Esophagus squamous epithelium (tissue), 5 donors: ENCODE measurements around the gene ADAMTS3. TPM values are rescaled to one million over a fixed set of nuclear protein-coding genes. Genes with fewer than 3 reads are reported as not detected.
A peak's percentile ranks its signal among the peaks of the same experiment; 100 is the strongest.

Experiments
- DNase-seq: peaks from one replicate; lab custom pipeline; 2025; lab: John Stamatoyannopoulos, UW
- H3K27ac ChIP-seq, 4 donors: fragments of 200-600 bp; sonication (generic); one replicate each; pipeline ENCODE4 v1.5.1; 2016 to 2019; ENCODE audit warnings: mild to moderate bottlenecking in 1 of 4
- H3K27me3 ChIP-seq, 4 donors: fragments of 200-600 bp; sonication (generic); 1 replicate in 3 of 4; 2 replicates in 1 of 4; pipeline versions ENCODE4 v1.5.1 to v1.6.0; 2017 to 2021; ENCODE audit warnings: antibody characterized with exemption in 1 of 4
- H3K36me3 ChIP-seq, 3 donors: fragments of 200-600 bp; sonication (generic); one replicate each; pipeline ENCODE4 v1.5.1; 2016 to 2019
- H3K4me1 ChIP-seq, 3 donors: fragments of 200-600 bp; sonication (generic); one replicate each; pipeline ENCODE4 v1.5.1; 2017 to 2019
- H3K4me3 ChIP-seq, 4 donors: fragments of 200-600 bp; sonication (generic); 1 replicate in 3 of 4; 2 replicates in 1 of 4; pipeline ENCODE4 v1.5.1; 2016 to 2019; ENCODE audit warnings: mild to moderate bottlenecking in 2 of 4, moderate library complexity in 1 of 4
- H3K9me3 ChIP-seq, 3 donors: fragments of 200-600 bp; sonication (generic); one replicate each; pipeline ENCODE4 v1.5.1; 2016 to 2019
- CTCF ChIP-seq, 6 experiments: fragments of 450-650 bp in 4 of 6; fragments of 200-600 bp in 2 of 6; sonication (generic) in 2 of 6; IDR thresholded peaks; one replicate each; pipeline ENCODE4 v1.5.1; 2016 to 2019; ENCODE audit warnings: antibody characterized with exemption in 6 of 6, mild to moderate bottlenecking in 4 of 6, moderate library complexity in 4 of 6
- POLR2A ChIP-seq, 4 donors: fragments of 450-650 bp; IDR thresholded peaks; one replicate each; pipeline ENCODE4 v1.6.1; 2017; ENCODE audit warnings: antibody characterized with exemption in 4 of 4, mild to moderate bottlenecking in 4 of 4, moderate library complexity in 3 of 4
- WGBS, 2 donors: methylation state at CpG; one replicate each; pipeline ENCODE4 v1.1.5; 2018; 5-methylcytosine and 5-hydroxymethylcytosine counted together
- intact Hi-C: fragments of 100-400 bp; cut with DNase I; formaldehyde crosslinking; loops from one replicate; pipeline ENCODE4 v1.15.0; 2022
- total RNA-seq, 4 donors: library from RNA; depleted of rRNA; stranded (reverse); fragments of >200 nt; gene quantifications; one replicate each; pipeline ENCODE4 v1.1.0, GENCODE V29; 2016
- donor health status: DM: yes; HTN: yes; CAD: no.

The ADAMTS3 gene
- total RNA-seq, 4 donors from 2014 or later, result 0.15 to 0.57 (median 0.18) TPM; not detected in 1

- Histone ChIP-seq H3K27ac (no peak overlapping the region), H3K4me3 (no peak overlapping the region), H3K27me3 (no peaks in the 10 kb centered on the region), H3K36me3 (no peaks in the 10 kb centered on the region), H3K9me3 (no peaks in the 10 kb centered on the region), H3K4me1 (no peaks in the 10 kb centered on the region)
- intact Hi-C loops, result no loop called here
- WGBS, 2 donors, result 90 to 92% methylated on average over 6 of the region's 6 CpGs
- TF ChIP-seq POLR2A (IDR thresholded peaks at IDR 0.05), result no peak
- no peak for TF ChIP-seq CTCF (IDR thresholded peaks at IDR 0.05)
- no peak for DNase-seq
These were observed 8.2 kb upstream of the ADAMTS3 start for GRCh38 chr4:72577211-72577610.

- TF ChIP-seq POLR2A (IDR thresholded peaks at IDR 0.05) (no peak), CTCF (IDR thresholded peaks at IDR 0.05) (no peak)
- no peak for DNase-seq
- Histone ChIP-seq H3K27me3 (peaks cover 0 to 19% (median 0%) of the 10 kb centered on the region in 4 donors), H3K36me3 (no peaks in the 10 kb centered on the region), H3K4me3 (no peak overlapping the region), H3K9me3 (no peaks in the 10 kb centered on the region), H3K27ac (no peak overlapping the region), H3K4me1 (peaks cover 0 to 32% (median 7%) of the 10 kb centered on the region in 3 donors)
- intact Hi-C loops, result no loop called here
- WGBS, 2 donors, result 71 to 82% methylated on average over 6 of the region's 6 CpGs
These were observed 2.3 kb upstream of the ADAMTS3 start for GRCh38 chr4:72571337-72571736.

GRCh38 chr4:72569719-72570235, 756 bp upstream of the ADAMTS3 start:
- intact Hi-C loops, result no loop called here
- H3K27ac ChIP-seq, result peak overlapping the region in 3 of 4 donors; percentile 40 to 77 (median 74)
- H3K4me1 ChIP-seq, result peaks cover 0 to 32% (median 7%) of the 10 kb centered on the region in 3 donors
- peak overlapping the region; percentile 41 to 71 (median 56) for H3K4me3 ChIP-seq
- no peaks in the 10 kb centered on the region for H3K9me3 ChIP-seq
- H3K36me3 ChIP-seq, result no peaks in the 10 kb centered on the region
- 33 to 36% methylated on average over 14 to 15 of the region's 15 CpGs for WGBS, 2 donors
- no peak for DNase-seq
- TF ChIP-seq CTCF (IDR thresholded peaks at IDR 0.05) (no peak), POLR2A (IDR thresholded peaks at IDR 0.05) (no peak)
- peaks cover 0 to 19% (median 0%) of the 10 kb centered on the region in 4 donors for H3K27me3 ChIP-seq

GRCh38 chr4:72567821-72568675, 973 bp downstream of the ADAMTS3 start:
- no peak for TF ChIP-seq POLR2A (IDR thresholded peaks at IDR 0.05)
- peak in 2 of 6 experiments; percentile 12 to 35 for TF ChIP-seq CTCF (IDR thresholded peaks at IDR 0.05)
- Histone ChIP-seq H3K27ac (peak overlapping the region; percentile 17 to 74 (median 52)), H3K4me3 (peak overlapping the region; percentile 41 to 71 (median 56)), H3K27me3 (peaks cover 0 to 19% (median 0%) of the 10 kb centered on the region in 4 donors), H3K9me3 (no peaks in the 10 kb centered on the region), H3K4me1 (peaks cover 0 to 32% (median 7%) of the 10 kb centered on the region in 3 donors), H3K36me3 (no peaks in the 10 kb centered on the region)
- 1 to 3% methylated on average over 14 to 27 of the region's 41 CpGs for WGBS, 2 donors
- no peak for DNase-seq
- intact Hi-C loops, result no loop called here

GRCh38 chr4:72567036-72567435, 2.0 kb downstream of the ADAMTS3 start:
- WGBS, 2 donors, result 26 to 61% methylated on average over 1 of the region's 1 CpG
- H3K36me3 ChIP-seq, result no peaks in the 10 kb centered on the region
- TF ChIP-seq CTCF (IDR thresholded peaks at IDR 0.05) (no peak), POLR2A (IDR thresholded peaks at IDR 0.05) (no peak)
- peaks cover 0 to 32% (median 7%) of the 10 kb centered on the region in 3 donors for H3K4me1 ChIP-seq
- intact Hi-C loops, result no loop called here
- no peak for DNase-seq
- H3K4me3 ChIP-seq, result no peak overlapping the region
- H3K27me3 ChIP-seq, result peaks cover 0 to 19% (median 0%) of the 10 kb centered on the region in 4 donors
- no peak overlapping the region for H3K27ac ChIP-seq
- H3K9me3 ChIP-seq, result no peaks in the 10 kb centered on the region
